ENCODE results near the gene UCP2.

GRCh38 chr11:73945396-73945795, 37.2 kb downstream of the UCP2 start:
- TF ChIP-seq POLR2AphosphoS5 (IDR thresholded peaks at IDR 0.05; ENCODE audit: insufficient read depth, low read depth, low read length) (no peak), CTCF (IDR thresholded peaks at IDR 0.05; ENCODE audit: extremely low read depth in 1 of 2, insufficient read depth in 1 of 2, low read depth in 1 of 2, low read length in 2 of 2) (no peak), POLR2A (IDR thresholded peaks at IDR 0.05; ENCODE audit: low read depth, low read length) (no peak), MAX (IDR thresholded peaks at IDR 0.05; ENCODE audit: insufficient read depth, insufficient read length) (no peak), EZH2 (IDR thresholded peaks at IDR 0.05; ENCODE audit: borderline replicate concordance, low read depth, low read length, severe bottlenecking) (no peak)
